8988T (cell line): ENCODE results near the gene ASMT.
"Not testable (repeated sequence)": the region's sequence is repeated elsewhere in the genome, so short reads cannot be mapped to it uniquely, and the experiment has no call there.

Experiments used
- DNase-seq: peaks from one replicate; pipeline ENCODE4 v3.0.0; 2011

Gene ASMT

DNA sequence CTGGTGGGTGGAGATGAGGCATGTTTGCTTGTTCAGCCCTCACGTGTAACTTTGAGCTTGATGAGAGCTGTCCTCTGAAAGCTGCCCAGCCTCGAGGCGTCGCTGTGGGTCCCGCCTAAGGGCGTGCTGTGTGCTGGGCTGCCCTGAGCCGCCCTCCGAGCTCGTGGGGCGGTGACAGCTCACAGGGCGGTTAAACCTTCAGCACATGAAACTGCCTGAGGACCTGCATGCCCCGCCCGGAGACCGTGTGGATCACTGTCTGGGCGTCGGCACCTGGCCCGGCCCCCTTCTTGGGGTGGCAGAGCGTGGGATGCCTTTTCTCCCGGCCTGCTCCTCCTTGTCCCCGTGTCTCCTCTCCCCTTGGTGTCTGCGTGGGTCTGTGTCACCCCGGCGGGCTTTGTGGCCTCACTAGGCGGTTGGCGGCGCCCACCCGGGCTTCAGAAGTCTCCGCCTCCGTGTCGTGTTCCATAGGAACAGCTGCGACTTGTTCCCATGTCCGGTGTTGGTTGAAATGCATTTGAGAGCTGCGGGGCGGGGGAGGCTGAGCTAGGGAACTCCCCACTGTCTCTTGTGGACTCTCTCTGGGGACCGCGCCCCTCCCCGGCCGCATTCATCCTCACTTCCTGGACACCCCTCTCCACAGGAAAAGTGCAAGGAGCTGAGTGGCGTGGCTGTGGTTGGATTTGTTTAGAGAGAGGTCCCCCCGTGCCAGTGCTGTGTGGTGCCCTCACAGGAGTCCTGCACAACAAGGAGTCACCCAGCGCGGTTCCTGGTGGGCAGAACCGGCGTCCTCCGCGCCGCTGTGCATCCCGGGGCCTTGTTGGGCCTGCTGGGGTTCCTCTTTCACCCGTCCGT lies 16.6 kb upstream of the ASMT start:
- DNase-seq: peak; percentile 24

DNA sequence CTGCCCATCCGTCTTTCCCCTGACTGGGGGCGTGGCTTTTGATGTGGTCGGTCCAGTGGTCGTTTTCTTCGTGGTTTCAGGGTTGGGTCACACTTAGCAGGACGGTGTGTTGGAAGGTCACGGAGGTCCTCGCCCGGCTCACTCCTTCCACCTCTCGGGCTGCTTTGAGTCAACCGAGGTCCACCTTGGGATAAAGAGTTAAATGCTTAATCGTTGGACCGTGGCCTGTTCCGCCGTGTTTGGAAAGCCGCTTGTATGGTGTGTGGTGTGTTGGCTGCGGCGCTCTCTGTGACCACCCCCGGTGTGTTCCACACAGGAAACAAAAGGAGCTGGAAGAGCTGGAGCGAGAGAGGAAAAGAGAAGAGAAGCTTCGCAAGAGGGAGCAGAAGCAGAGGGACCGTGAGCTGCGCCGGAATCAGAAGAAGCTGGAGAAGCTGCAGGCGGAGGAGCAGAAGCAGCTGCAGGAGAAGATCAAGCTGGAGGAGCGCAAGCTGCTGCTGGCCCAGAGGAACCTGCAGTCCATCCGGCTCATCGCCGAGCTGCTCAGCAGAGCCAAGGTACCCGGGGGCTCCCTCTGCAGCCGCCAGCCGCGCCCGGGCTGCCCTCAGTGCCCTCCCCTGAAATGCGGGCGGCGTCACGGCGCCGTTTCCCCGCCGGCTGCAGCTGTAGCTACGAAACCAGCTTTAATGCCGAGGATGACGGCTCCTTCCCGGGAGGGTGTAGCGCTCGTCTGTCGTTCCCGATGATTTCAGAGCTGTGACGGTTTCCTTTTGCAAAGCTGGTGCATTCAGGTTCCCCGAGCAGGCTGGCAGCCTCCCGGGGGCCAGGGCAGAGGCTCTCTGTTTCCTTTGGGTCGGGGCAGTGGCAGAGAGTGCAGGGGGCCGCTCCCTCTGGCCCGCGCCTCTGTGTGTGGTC lies 15.7 kb upstream of the ASMT start:
- no peak for DNase-seq

DNA sequence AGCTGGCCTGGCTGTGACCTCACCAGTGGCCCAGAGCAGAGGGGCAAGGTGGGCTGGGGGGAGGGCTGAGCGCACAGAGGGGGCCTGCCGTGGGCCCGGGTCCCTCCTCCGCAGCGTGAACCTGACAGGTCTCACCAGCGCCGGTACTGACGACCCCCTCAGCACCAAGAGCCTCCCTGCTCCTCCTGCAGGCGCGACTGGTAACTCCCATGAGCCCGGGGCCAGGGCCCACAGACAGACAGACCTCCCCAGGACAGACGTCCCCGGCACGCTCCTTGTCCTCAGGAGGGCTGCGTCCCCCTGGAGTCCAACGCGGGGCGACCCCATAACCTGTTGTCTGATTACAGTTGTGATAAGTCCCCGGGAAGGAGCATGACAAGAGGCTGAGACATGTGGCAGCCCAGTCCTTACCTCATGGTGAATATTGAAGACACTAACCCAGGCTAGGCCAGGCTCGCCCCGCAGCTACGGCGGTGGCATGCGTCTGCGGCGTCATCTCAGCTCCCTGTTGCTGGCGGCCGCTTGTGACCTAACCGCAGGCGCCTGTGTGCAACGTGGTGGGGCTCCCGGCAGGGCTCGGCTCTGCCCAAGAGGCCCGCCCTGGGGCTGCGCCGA lies 15.0 kb upstream of the ASMT start:
- no peak for DNase-seq

DNA sequence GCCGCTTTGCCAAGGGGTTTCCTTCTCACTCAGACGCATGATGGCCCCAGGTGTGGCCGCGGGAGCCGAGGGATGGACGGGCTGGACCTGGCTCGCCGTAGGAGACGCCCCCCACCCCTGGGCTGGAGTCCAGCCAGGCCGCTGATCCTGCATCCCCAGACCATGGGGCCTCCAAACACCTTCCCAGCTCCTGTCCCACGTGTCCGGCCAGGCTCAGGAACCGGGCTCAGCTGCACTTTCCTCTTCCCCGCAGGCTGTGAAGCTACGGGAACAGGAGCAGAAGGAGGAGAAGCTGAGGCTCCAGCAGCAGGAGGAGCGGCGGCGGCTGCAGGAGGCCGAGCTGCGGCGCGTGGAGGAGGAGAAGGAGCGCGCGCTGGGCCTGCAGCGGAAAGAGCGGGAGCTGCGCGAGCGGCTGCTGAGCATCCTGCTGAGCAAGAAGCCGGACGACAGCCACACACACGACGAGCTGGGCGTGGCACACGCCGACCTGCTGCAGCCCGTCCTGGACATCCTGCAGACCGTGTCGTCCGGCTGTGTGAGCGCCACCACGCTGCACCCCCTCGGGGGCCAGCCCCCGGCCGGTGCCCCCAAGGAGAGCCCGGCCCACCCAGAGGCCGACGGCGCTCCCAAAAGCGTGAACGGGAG lies 14.3 kb upstream of the ASMT start:
- no peak for DNase-seq

DNA sequence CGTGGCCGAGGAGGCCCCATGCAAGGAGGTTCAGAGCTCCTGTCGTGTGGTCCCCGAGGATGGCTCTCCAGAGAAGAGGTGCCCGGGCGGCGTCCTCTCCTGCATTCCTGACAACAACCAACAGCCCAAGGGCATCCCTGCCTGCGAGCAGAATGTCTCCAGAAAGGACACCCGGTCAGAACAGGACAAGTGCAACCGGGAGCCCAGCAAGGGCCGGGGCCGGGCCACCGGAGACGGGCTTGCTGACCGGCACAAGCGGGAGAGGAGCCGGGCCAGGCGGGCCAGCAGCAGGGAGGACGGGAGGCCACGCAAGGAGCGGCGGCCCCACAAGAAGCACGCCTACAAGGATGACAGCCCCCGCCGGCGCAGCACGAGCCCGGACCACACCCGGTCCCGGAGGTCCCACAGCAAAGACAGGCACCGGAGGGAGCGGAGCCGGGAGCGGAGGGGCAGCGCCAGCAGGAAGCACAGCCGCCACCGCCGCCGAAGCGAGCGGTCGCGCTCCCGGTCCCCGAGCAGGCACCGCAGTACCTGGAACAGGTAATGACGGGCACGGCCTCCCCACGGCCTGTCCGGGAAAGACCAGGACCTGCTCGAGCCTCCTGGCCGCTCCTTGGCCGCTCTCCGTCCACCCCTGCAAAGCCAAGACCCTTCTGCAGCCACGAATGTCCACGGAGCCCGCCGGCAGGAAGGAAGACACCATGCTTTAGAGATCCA lies 13.7 kb upstream of the ASMT start:
- no peak for DNase-seq

DNA sequence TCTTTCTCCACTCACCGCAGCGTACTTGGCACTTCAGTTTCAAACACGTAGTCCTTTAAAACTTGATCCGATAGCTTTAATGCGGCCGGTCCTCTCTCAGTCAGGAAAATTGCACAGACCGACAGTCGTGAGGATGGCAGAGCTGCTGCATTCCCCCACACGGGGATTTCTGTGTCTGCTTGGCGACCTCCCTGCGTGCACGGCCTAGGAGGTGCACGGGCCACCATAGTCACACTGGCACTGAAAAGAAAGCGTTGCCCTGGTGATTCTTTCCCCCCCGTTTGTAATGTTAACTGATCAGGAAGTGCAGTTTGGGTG lies 13.1 kb upstream of the ASMT start:
- no peak for DNase-seq

DNA sequence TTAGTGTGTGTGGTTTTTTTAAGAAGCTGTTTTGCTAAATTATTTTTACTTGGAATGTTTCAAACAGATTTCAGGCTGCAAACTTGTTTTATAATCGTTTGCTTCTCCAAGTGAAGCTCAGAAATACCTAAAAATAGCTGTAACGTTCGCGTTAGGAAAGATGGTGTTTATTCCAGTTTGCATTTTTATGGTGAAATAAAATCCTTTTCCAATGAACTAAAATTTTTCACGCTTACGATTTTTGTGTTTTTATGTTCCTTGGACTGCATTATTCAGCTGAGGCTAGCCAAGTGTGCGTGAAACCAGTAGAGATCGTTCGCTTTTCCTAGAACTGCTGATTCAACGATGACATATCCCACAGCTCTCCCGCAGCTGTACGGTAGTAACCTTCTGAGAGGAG lies 12.6 kb upstream of the ASMT start:
- DNase-seq: no peak

DNA sequence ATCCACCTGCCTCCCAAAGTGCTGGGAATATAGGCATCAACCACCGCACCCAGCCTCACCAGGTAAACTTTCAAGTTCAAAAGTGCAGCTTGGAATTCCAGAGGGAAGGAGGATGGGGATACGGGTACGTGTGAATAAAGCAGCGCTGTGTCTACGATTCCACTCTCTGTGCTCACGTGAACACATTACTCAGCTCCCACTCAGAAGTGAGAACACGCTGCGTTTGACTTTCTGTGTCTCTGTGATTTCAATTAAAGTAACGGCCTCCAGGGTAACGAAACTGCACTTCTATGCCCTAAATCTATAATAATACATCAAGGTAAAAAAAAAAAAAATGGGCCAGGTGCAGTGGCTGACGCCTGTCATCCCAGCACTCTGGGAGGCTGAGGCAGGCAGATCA lies 8.4 kb upstream of the ASMT start:
- DNase-seq: no peak

DNA sequence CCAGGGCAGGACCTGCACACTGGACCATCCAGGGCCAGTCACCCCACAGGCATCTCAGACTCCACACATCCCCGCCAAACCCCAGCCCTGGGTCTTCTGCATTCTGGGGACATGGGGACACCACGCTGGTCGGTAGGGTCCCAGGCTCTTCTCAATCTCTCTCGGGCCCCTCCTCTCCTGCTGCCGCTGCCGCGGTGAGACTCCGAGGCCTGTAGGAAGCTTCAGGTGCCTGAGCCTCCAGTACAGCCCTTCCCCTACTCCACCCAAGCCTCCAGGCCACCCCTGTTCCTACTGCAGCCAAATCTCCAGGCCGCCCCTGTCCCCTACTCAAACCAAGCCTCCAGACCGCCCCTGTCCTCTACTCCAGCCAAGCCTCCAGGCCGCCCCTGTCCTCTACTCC lies 5.5 kb upstream of the ASMT start:
- no peak for DNase-seq

DNA sequence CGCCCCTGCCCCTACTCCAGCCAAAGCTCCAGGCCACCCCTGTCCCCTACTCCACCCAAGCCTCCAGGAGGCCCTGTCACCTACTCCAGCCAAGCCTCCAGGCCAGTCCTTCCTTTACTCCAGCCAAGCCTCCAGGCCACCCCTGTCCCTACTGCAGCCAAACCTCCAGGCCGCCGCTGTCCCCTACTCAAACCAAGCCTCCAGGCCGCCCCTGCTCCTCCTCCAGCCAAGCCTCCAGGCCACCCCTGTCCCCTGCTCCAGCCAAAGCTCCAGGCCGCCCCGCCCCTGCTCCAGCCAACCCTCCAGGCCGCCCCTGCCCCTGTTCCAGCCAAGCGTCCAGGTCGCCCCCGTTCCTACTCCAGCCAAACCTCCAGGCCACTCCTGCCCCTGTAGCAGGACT lies 5.1 kb upstream of the ASMT start:
- no peak for DNase-seq

DNA sequence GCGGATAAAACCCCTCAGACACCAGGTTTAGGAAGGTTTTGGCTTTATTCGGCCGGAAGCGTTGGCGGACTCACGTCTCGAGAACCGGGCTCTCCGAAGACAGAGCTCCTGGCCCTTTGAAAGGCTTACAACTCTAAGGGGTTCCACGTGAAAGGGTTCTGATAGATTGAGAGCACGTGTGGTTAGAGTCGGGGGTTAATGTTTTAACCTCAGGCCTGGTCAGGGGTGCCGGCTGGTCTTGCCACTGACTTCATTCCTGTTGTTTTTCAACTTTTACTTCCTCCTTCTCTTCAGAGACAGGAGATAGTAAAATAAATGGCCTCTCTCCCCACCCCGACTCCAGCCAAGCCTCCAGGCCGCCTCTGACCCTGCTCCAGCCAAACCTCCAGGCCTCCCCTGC lies 4.7 kb upstream of the ASMT start:
- no peak for DNase-seq

DNA sequence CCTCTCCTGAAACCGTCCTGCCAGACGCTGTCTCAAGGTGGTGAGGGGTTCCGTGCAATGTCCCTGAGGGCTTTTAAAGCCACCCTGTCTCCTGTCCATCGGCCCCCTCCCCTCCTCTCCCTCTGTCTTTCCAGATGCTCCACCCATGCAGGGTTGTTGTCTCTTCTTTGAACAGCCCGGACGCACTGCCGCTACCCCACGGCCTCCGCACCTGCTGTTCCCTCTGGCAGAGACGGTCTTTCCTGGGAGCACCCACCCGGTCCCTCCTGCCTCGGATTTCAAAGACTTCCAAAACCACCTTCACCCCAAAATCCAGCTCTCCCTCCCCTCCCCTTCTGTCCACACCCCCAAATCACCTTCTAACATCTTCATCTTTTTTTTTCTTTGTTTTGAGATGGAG lies 4.1 kb upstream of the ASMT start:
- DNase-seq: no peak

DNA sequence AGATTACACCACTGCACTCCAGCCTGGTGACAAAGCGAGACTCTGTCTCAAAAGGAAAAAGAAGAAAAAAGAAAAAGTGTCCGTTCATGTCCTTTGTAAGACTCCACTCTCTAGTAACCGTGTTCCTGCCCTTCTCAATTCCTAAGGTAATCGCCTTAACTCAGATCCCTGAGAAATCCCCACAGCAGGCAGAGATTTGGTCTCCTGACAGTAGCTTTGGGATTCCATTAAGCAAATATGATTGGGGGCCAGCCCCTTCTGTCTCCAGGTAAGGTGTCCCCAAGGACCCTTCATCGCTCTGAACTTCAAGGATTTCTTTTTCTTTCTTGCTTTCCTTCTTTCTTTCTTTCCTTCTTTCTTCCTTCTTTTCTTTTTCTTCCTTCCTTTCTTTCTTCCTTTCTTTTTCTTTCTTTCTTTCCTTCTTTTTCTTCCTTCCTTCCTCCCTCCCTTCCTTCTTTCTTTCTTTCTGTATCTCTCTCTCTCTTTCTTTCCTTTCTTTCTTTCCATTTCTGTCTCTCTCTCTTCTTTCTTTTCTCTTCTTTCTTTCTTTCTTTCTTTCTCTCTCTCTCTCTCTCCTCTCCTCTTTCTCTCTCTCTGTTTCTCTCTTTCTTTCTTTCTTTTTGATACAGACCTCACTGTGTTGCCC lies 2.1 kb upstream of the ASMT start:
- DNase-seq: no peak

DNA sequence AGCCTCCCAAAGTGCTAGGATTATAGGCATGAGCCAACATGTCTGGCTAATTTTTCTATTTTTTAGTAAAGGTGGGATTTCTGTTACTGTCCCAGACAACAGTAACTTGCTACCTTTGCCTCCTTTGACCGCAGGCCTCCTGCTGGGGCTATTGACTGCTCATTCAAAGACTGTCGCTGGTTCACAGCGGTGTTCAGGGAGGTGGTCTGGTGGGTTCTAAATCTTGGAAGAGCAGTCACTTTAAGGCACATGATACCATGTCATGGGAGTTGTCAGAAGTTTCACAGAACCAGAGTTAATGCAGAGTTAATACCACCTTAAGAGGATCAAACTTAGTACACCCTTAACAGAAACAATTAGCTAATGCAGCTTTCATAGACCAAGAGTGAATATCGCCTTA lies 3.8 kb downstream of the ASMT start:
- no peak for DNase-seq

DNA sequence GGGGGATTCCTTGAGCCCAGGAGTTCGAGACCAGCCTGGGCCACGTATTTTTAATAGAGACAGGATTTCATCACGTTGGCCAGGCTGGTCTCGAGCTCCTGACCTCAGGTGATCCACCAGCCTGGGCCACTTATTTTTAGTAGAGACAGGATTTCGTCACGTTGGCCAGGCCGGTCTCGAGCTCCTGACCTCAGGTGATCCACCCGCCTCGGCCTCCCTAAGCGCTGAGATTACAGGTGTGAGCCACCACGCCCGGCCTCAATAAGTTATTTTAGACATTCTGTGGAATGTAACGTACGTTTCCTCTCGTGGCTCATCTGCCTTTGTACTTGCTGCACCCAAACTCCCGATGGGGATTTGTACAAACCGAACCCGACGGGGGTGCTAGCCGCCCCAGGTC lies 8.8 kb downstream of the ASMT start:
- DNase-seq: no peak

DNA sequence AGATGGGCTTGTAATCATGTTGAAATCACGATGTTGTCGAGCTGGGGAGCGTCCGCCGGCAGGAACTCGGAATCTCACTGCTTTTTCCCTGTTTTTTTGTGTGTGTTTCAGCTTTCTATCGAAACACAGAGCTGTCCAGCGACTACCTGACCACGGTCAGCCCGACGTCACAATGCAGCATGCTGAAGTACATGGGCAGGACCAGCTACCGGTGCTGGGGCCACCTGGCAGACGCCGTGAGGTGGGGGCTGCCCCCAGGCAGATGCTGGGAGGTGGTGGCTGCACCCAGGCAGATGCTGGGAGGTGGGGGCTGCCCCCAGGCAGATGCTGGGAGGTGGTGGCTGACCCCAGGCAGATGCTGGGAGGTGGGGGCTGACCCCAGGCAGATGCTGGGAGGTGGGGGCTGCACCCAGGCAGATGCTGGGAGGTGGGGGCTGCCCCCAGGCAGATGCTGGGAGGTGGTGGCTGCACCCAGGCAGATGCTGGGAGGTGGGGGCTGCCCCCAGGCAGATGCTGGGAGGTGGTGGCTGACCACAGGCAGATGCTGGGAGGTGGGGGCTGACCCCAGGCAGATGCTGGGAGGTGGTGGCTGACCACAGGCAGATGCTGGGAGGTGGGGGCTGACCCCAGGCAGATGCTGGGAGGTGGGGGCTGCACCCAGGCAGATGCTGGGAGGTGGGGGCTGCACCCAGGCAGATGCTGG lies 9.4 kb downstream of the ASMT start:
- not testable (repeated sequence) for DNase-seq

DNA sequence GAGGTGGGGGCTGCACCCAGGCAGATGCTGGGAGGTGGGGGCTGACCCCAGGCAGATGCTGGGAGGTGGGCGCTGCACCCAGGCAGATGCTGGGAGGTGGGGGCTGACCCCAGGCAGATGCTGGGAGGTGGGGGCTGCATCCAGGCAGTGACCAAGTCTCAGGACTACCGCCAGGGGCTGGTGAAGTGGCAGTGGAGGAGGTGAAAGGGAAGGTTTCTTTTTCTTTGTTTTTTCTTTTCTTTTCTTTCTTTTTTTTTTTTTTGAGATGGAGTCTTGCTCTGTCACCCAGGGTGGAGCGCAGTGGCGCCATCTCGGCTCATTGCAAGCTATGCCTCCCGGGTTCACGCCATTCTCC lies 10.0 kb downstream of the ASMT start:
- not testable (repeated sequence) for DNase-seq

DNA sequence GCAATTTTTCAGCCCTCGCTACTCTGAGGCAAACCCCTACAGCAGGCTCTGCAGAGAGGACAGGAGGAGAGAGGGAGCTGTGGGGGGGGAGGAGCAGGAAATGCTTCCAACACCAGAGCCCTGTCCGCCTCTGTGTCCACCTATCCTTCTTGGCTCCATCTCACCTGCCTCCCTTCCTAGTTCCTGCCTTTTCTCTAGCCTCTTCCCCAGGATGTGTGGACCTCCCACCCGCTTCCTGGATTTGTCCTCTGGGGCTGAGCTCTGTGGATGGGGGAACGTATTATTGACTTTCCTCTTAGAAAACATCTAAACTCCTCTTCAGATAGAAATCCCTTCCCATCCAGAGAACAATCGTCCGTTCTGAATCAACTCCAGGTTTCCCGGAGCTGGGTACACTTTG lies 14.4 kb downstream of the ASMT start:
- DNase-seq: no peak

DNA sequence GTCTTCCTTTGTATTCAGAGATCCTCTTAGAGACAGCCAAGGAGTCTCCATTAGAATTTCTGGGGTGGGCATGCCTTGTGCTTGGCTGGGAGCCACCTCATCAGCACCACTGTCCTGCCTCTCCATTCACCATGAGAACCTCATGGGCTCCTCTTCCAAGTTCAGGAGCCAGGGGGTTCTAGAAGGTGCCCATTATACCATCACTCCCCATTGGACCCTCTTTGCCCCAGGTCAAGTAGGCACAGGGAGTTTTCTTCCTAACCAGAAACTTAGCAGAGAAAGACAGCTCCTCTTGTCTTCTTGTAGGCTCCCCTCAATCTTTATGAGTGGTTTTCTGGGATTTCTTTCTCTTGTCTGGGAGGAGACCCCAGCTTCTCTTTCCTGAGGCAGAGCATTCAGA lies 31.1 kb downstream of the ASMT start:
- no peak for DNase-seq

DNA sequence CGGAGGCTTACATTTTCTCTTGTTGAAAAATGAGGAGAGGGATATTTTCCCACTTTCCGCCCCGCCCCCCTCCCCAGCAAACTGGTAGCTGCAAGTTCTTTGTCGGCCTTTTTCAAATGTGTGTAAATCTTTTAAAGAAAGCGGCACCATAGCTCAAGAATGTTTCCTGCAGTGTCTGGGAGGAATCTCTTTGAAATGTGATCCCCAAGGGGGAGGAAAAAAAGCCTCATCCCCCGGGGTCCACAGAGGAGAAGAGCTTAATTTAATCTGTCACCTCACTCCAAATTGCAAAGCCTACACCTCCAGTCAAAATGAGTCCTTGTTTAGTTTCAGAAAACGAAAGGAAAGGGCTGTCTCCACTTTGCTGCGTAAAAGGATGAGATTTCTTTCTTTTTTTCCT lies 34.8 kb downstream of the ASMT start:
- DNase-seq: no peak

DNA sequence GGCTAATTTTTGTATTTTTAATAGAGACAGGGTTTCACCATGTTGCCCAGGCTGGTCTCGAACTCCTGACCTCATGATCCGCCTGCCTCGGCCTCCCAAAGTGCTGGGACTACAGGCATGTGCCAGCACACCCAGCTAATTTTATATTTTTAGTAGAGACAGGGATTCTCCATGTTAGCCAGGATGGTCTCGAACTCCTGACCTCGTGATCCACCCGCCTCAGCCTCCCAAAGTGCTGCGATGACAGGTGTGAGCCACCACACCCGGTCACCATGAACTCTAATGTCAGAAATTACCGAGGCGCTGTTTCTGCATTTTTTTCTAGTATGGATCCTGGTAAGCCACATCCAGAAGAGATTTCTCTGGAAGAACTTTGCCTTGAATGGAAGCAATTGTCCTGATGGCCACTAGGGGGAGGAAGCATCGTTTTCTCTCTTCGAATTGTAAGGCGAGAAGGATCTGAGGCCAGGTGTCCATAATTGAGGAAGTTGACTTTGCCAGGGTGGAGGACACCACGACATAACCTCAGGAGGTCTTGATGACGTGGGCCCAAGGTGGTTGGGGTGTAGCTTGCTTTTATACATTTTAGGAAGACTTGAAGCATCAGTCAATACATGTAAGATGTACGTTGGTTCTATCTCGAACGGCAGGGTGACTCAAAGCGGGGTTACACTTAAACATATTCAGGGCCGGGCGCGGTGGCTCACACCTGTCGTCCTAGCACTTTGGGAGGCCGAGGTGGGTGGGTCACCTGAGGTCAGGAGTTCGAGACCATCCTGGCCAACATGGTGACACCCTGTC lies 37.4 kb downstream of the ASMT start:
- peak; percentile 43 for DNase-seq
